Nephron progenitor cell (in vitro differentiated cells): ENCODE measurements around the gene RUNX1.

ENCODE experiments used
- DNase-seq: peaks from one replicate; pipeline ENCODE4 v3.0.0; 2021
- H3K27ac Mint-ChIP-seq: 2 replicates; pipeline ENCODE4 v1.8.0; 2021; ENCODE audit warnings: mild to moderate bottlenecking, moderate library complexity, mixed read lengths
- H3K27me3 Mint-ChIP-seq: 2 replicates; pipeline ENCODE4 v1.8.0; 2021; ENCODE audit warnings: mild to moderate bottlenecking, low read depth, mixed read lengths; ENCODE audit not compliant: poor library complexity
- H3K36me3 Mint-ChIP-seq: 2 replicates; pipeline ENCODE4 v1.8.0; 2021; ENCODE audit warnings: low read depth, mixed read lengths
- H3K4me1 Mint-ChIP-seq: 2 replicates; pipeline ENCODE4 v1.8.0; 2021; ENCODE audit warnings: mixed read lengths
- H3K4me3 Mint-ChIP-seq: 2 replicates; pipeline ENCODE4 v1.8.0; 2021; ENCODE audit warnings: mild to moderate bottlenecking, moderate library complexity, mixed read lengths
- H3K9me3 Mint-ChIP-seq: 2 replicates; pipeline ENCODE4 v1.8.0; 2021; ENCODE audit warnings: mild to moderate bottlenecking, moderate library complexity, mixed read lengths
- CTCF ChIP-seq: fragments of 200-600 bp; sonication (generic); IDR thresholded peaks from 2 replicates; pipeline ENCODE4 v1.5.0; 2021; ENCODE audit warnings: antibody characterized with exemption

Gene RUNX1

GRCh38 chr21:35079181-35079580 is 30.1 kb upstream of the RUNX1 start:
- H3K9me3 Mint-ChIP-seq, result peaks cover 19% of the 10 kb centered on the region
- H3K4me1 Mint-ChIP-seq, result no peaks in the 10 kb centered on the region
- H3K27me3 Mint-ChIP-seq, result peaks cover 5% of the 10 kb centered on the region
- H3K36me3 Mint-ChIP-seq, result no peaks in the 10 kb centered on the region
- no peak for DNase-seq
- H3K4me3 Mint-ChIP-seq, result no peak overlapping the region
- no peak overlapping the region for H3K27ac Mint-ChIP-seq
- TF ChIP-seq CTCF, result no peak

- Mint-ChIP-seq H3K36me3 (peaks cover 5% of the 10 kb centered on the region), H3K27me3 (peaks cover 5% of the 10 kb centered on the region), H3K9me3 (peaks cover 21% of the 10 kb centered on the region), H3K4me1 (no peaks in the 10 kb centered on the region), H3K27ac (no peak overlapping the region), H3K4me3 (no peak overlapping the region)
- DNase-seq, result no peak
- TF ChIP-seq CTCF, result no peak
These were observed 28.9 kb upstream of the RUNX1 start for GRCh38 chr21:35077975-35078374.

- no peak for DNase-seq
- peaks cover 20% of the 10 kb centered on the region for H3K9me3 Mint-ChIP-seq
- no peak overlapping the region for H3K27ac Mint-ChIP-seq
- no peak overlapping the region for H3K4me3 Mint-ChIP-seq
- H3K27me3 Mint-ChIP-seq, result peaks cover 5% of the 10 kb centered on the region
- peaks cover 5% of the 10 kb centered on the region for H3K36me3 Mint-ChIP-seq
- H3K4me1 Mint-ChIP-seq, result no peaks in the 10 kb centered on the region
- TF ChIP-seq CTCF, result no peak
These were observed 28.4 kb upstream of the RUNX1 start for GRCh38 chr21:35077466-35077865.

- Mint-ChIP-seq H3K9me3 (peaks cover 17% of the 10 kb centered on the region), H3K4me1 (no peaks in the 10 kb centered on the region), H3K36me3 (peaks cover 5% of the 10 kb centered on the region), H3K4me3 (no peak overlapping the region), H3K27me3 (peaks cover 2% of the 10 kb centered on the region), H3K27ac (no peak overlapping the region)
- TF ChIP-seq CTCF, result no peak
- DNase-seq, result no peak
These were observed 26.4 kb upstream of the RUNX1 start for GRCh38 chr21:35075546-35075945.

GRCh38 chr21:35072960-35073359 is 23.9 kb upstream of the RUNX1 start:
- no peak overlapping the region for H3K27ac Mint-ChIP-seq
- H3K4me1 Mint-ChIP-seq, result no peaks in the 10 kb centered on the region
- DNase-seq, result no peak
- no peak for TF ChIP-seq CTCF
- peaks cover 5% of the 10 kb centered on the region for H3K36me3 Mint-ChIP-seq
- no peak overlapping the region for H3K4me3 Mint-ChIP-seq
- H3K9me3 Mint-ChIP-seq, result peaks cover 17% of the 10 kb centered on the region
- H3K27me3 Mint-ChIP-seq, result peaks cover 4% of the 10 kb centered on the region

GRCh38 chr21:35072557-35072956 is 23.5 kb upstream of the RUNX1 start:
- H3K27ac Mint-ChIP-seq, result no peak overlapping the region
- peaks cover 5% of the 10 kb centered on the region for H3K36me3 Mint-ChIP-seq
- no peaks in the 10 kb centered on the region for H3K4me1 Mint-ChIP-seq
- DNase-seq, result no peak
- H3K27me3 Mint-ChIP-seq, result peaks cover 4% of the 10 kb centered on the region
- H3K9me3 Mint-ChIP-seq, result peaks cover 17% of the 10 kb centered on the region
- no peak overlapping the region for H3K4me3 Mint-ChIP-seq
- TF ChIP-seq CTCF, result no peak
